B cell (primary cell): Measurements from ENCODE around the gene RGS9BP.

ENCODE experiments used
- CTCF ChIP-seq: fragments of 200-600 bp; IDR thresholded peaks from one replicate; pipeline ENCODE4 v1.8.0; 2022; ENCODE audit warnings: antibody characterized with exemption, mild to moderate bottlenecking
- EZH2 ChIP-seq: IDR thresholded peaks from 2 replicates; pipeline ENCODE4 v1.6.1; 2012; ENCODE audit warnings: borderline replicate concordance, low read depth, mild to moderate bottlenecking, moderate library complexity, low read length; ENCODE audit not compliant: insufficient read depth, poor library complexity, severe bottlenecking

- TF ChIP-seq EZH2: no peak
- TF ChIP-seq CTCF: no peak
These were observed 22.1 kb upstream of the RGS9BP start for GRCh38 chr19:32653599-32653915.
